K562 (cell line): Measurements from ENCODE around the gene SRGAP3. TPM values are rescaled to one million over a fixed set of nuclear protein-coding genes. Genes with fewer than 3 reads are reported as not detected.

Experiments used
- BRF1 ChIP-seq: IDR thresholded peaks from 3 replicates; pipeline ENCODE4 v1.6.1; 2011; ENCODE audit warnings: borderline replicate concordance, mild to moderate bottlenecking; ENCODE audit not compliant: insufficient read length; ENCODE audit errors: extremely low read depth
- CBFA2T3 ChIP-seq: fragments of 450-650 bp; IDR thresholded peaks from 2 replicates; pipeline ENCODE4 v1.6.1; 2017
- CEBPG ChIP-seq, 3 experiments: fragments of 200-800 bp in 1 of 3; sonication (Bioruptor generic) in 1 of 3; sonication (generic) in 1 of 3; formaldehyde crosslinking in 1 of 3; IDR thresholded peaks in 2 of 3; conservative IDR thresholded peaks in 1 of 3; 2 replicates each; pipeline versions ENCODE4 v1.6.1 to v1.8.0; 2016 to 2022; ENCODE audit warnings: missing compliant biosample characterization in 2 of 3, missing genetic modification characterization in 2 of 3, mild to moderate bottlenecking in 1 of 3, missing genetic modification reagents in 1 of 3
- CHD2 ChIP-seq: IDR thresholded peaks from 2 replicates; pipeline ENCODE4 v1.6.1; 2011; ENCODE audit warnings: low read depth, low read length
- CREM ChIP-seq: IDR thresholded peaks from 2 replicates; pipeline ENCODE4 v1.6.1; 2014; ENCODE audit warnings: antibody characterized with exemption, low read depth
- CTBP1 ChIP-seq: fragments of 450-650 bp; IDR thresholded peaks from 2 replicates; pipeline ENCODE4 v1.6.1; 2016; ENCODE audit warnings: borderline replicate concordance
- FOXA1 ChIP-seq: fragments of 450-650 bp; IDR thresholded peaks from 2 replicates; pipeline ENCODE4 v1.6.1; 2016; ENCODE audit warnings: mild to moderate bottlenecking, borderline replicate concordance
- JUN ChIP-seq, 2 experiments: sonication (generic) in 1 of 2; formaldehyde crosslinking in 1 of 2; IDR thresholded peaks; 2 replicates each; pipeline versions ENCODE4 v1.6.1 to v1.8.0; 2012 to 2022; ENCODE audit warnings: borderline replicate concordance in 2 of 2, mild to moderate bottlenecking in 2 of 2, improper control_type of control experiment in 1 of 2, low read depth in 1 of 2, low read length in 1 of 2, missing genetic modification reagents in 1 of 2
- PHF21A ChIP-seq: fragments of 450-650 bp; IDR thresholded peaks from 2 replicates; pipeline ENCODE4 v1.6.1; 2017; ENCODE audit warnings: low read depth, borderline replicate concordance
- PPARD ChIP-seq: fragments of 250-450 bp; sonication (Bioruptor Pico); IDR thresholded peaks from 2 replicates; pipeline ENCODE4 v1.8.0; 2022; ENCODE audit warnings: inconsistent platforms, mild to moderate bottlenecking, moderate library complexity
- RAD51 ChIP-seq: fragments of 450-650 bp; IDR thresholded peaks from 2 replicates; pipeline ENCODE4 v1.7.1; 2016; ENCODE audit warnings: low read depth, mild to moderate bottlenecking, borderline replicate concordance
- RBM25 ChIP-seq: fragments of 200-400 bp; formaldehyde crosslinking; IDR thresholded peaks from 2 replicates; pipeline ENCODE4 v1.6.1; 2018; ENCODE audit warnings: low read length, low read depth, moderate library complexity; ENCODE audit not compliant: severe bottlenecking
- SIN3B ChIP-seq: fragments of 450-650 bp; IDR thresholded peaks from 2 replicates; pipeline ENCODE4 v1.6.1; 2017; ENCODE audit warnings: low read depth, mild to moderate bottlenecking, moderate library complexity
- SMARCA4 ChIP-seq: fragments of 450-650 bp; IDR thresholded peaks from 2 replicates; pipeline ENCODE4 v1.6.1; 2016
- STAG1 ChIP-seq: sonication (generic); formaldehyde crosslinking; IDR thresholded peaks from 2 replicates; pipeline ENCODE4 v1.5.0; 2020; ENCODE audit warnings: missing genetic modification reagents, borderline replicate concordance
- USF2 ChIP-seq: sonication (generic); formaldehyde crosslinking; IDR thresholded peaks from 2 replicates; pipeline ENCODE4 v1.5.0; 2020; ENCODE audit warnings: missing genetic modification reagents
- ZNF347 ChIP-seq: fragments of 450-650 bp; formaldehyde crosslinking; IDR thresholded peaks from 2 replicates; pipeline ENCODE4 v1.4.0; 2020; ENCODE audit warnings: low read depth, mild to moderate bottlenecking, moderate library complexity
- polyA plus RNA-seq, 8 experiments: library from polyadenylated mRNA; depleted of rRNA in 4 of 8; stranded (reverse) in 5 of 8; unstranded in 3 of 8; fragments of >200 nt; fragmentation: Nextera tagmentation in 2 of 8; fragmentation: Illumina TruSeq in 1 of 8; extraction: Ambion mirVana in 2 of 8; extraction: Trizol in 1 of 8; gene quantifications; 2 replicates each; pipeline versions ENCODE4 v1.2.1 to v1.2.3, GENCODE V29; 2011 to 2014; ENCODE audit warnings: inconsistent platforms in 1 of 8, missing spikeins in 1 of 8
- total RNA-seq, 7 experiments: library from RNA; depleted of rRNA in 6 of 7; stranded (reverse); fragments of >200 nt in 6 of 7; fragmentation: Illumina TruSeq in 2 of 7; extraction: Trizol in 2 of 7; gene quantifications; 2 replicates each; pipeline versions ENCODE4 v1.2.1 to v1.2.3, GENCODE V29; 2011 to 2021; ENCODE audit warnings: low replicate concordance in 1 of 7
- TF ChIP-seq, protein P1 (sequence below), 2 experiments: fragments of 450-650 bp; formaldehyde crosslinking in 1 of 2; IDR thresholded peaks; 2 replicates each; pipeline versions ENCODE4 v1.4.0 to v1.6.1; 2014 to 2020; ENCODE audit warnings: mild to moderate bottlenecking in 2 of 2, borderline replicate concordance in 1 of 2, low read depth in 1 of 2
- TF ChIP-seq, protein P2 (sequence below): sonication (generic); formaldehyde crosslinking; IDR thresholded peaks from 2 replicates; pipeline ENCODE4 v1.9.0; 2022; ENCODE audit warnings: mild to moderate bottlenecking, missing genetic modification reagents

SRGAP3 gene
- total and polyA plus RNA-seq, 9 of the 15 experiments (the other 6 are each of a cell fraction or from before 2014, with no cell fraction given), result 0.11 to 0.85 (median 0.35) TPM; not detected in 2

GRCh38 chr3:8972639-8973038 lies 276.8 kb downstream of the SRGAP3 start (continued):
- TF ChIP-seq, protein P1, sequence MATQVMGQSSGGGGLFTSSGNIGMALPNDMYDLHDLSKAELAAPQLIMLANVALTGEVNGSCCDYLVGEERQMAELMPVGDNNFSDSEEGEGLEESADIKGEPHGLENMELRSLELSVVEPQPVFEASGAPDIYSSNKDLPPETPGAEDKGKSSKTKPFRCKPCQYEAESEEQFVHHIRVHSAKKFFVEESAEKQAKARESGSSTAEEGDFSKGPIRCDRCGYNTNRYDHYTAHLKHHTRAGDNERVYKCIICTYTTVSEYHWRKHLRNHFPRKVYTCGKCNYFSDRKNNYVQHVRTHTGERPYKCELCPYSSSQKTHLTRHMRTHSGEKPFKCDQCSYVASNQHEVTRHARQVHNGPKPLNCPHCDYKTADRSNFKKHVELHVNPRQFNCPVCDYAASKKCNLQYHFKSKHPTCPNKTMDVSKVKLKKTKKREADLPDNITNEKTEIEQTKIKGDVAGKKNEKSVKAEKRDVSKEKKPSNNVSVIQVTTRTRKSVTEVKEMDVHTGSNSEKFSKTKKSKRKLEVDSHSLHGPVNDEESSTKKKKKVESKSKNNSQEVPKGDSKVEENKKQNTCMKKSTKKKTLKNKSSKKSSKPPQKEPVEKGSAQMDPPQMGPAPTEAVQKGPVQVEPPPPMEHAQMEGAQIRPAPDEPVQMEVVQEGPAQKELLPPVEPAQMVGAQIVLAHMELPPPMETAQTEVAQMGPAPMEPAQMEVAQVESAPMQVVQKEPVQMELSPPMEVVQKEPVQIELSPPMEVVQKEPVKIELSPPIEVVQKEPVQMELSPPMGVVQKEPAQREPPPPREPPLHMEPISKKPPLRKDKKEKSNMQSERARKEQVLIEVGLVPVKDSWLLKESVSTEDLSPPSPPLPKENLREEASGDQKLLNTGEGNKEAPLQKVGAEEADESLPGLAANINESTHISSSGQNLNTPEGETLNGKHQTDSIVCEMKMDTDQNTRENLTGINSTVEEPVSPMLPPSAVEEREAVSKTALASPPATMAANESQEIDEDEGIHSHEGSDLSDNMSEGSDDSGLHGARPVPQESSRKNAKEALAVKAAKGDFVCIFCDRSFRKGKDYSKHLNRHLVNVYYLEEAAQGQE (IDR thresholded peaks at IDR 0.05; ENCODE audit: borderline replicate concordance), result peak; percentile 31; the same call in 1 of the 2 replicates
- TF ChIP-seq, protein P1 (CRISPR knock-in tag; IDR thresholded peaks at IDR 0.05; ENCODE audit: low read depth), result no peak
- no peak for TF ChIP-seq PHF21A
- TF ChIP-seq CHD2, result 0 out of 2 replicates have a peak, but pooled peaks have one; percentile 20
- peak; percentile 35 for TF ChIP-seq CBFA2T3
- TF ChIP-seq ZNF347, result no peak
- TF ChIP-seq SMARCA4, result 0 out of 2 replicates have a peak, but pooled peaks have one; percentile 20
- no peak for TF ChIP-seq FOXA1
- peak; percentile 90 for TF ChIP-seq RAD51
- no peak for TF ChIP-seq STAG1
- no peak for TF ChIP-seq CEBPG (CRISPR knock-in tag; IDR thresholded peaks at IDR 0.05)
- TF ChIP-seq CEBPG (tag; conservative IDR thresholded peaks at IDR 0.05 in 1 of 2, IDR thresholded peaks at IDR 0.05 in 1 of 2), result no peak
- peak; percentile 84 for TF ChIP-seq RBM25
- no peak for TF ChIP-seq SIN3B
- TF ChIP-seq BRF1, result no peak
- TF ChIP-seq, protein P2, sequence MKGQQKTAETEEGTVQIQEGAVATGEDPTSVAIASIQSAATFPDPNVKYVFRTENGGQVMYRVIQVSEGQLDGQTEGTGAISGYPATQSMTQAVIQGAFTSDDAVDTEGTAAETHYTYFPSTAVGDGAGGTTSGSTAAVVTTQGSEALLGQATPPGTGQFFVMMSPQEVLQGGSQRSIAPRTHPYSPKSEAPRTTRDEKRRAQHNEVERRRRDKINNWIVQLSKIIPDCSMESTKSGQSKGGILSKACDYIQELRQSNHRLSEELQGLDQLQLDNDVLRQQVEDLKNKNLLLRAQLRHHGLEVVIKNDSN, result peak; percentile 90
- peak; percentile 40; the same call in 1 of the 2 replicates for TF ChIP-seq CTBP1
- TF ChIP-seq CREM, result 0 out of 2 replicates have a peak, but pooled peaks have one; percentile 13
- TF ChIP-seq PPARD (CRISPR knock-in tag), result no peak
- 0 out of 2 replicates have a peak, but pooled peaks have one; percentile 41 for TF ChIP-seq JUN (IDR thresholded peaks at IDR 0.05; ENCODE audit: borderline replicate concordance, low read depth, low read length)
- no peak for TF ChIP-seq JUN (CRISPR knock-in tag; IDR thresholded peaks at IDR 0.05; ENCODE audit: borderline replicate concordance)
- TF ChIP-seq USF2 (CRISPR knock-in tag), result peak; percentile 90
